WTC11 (cell line): ENCODE measurements around the gene APOOL. TPM values are rescaled to one million over a fixed set of nuclear protein-coding genes. Genes with fewer than 3 reads are reported as not detected.

Experiments
- ATAC-seq: fragments of 200-7000 bp; cut with Tn5 transposase; 2 replicates; pipeline ENCODE4 v1.10.0; 2021; ENCODE audit warnings: mild to moderate bottlenecking, moderate library complexity
- CTCF ChIA-PET: fragments of 300-600 bp; sonication (Branson Sonifier 250); formaldehyde crosslinking; loops from one replicate; lab custom pipeline; 2021; ENCODE audit warnings: antibody characterized with exemption; lab: Charles Lee
- POLR2A ChIA-PET: fragments of 350-600 bp; sonication (Branson Sonifier 250); formaldehyde crosslinking; loops from one replicate; lab custom pipeline; 2021; ENCODE audit warnings: antibody characterized with exemption; lab: Charles Lee
- DNase-seq: peaks from one replicate; pipeline ENCODE4 v3.0.0; 2021; ENCODE audit warnings: low spot score
- H3K27ac Mint-ChIP-seq: 2 replicates; pipeline ENCODE4 v1.8.0; 2021; ENCODE audit warnings: mixed read lengths
- H3K27me3 Mint-ChIP-seq: 2 replicates; pipeline ENCODE4 v1.8.0; 2021; ENCODE audit warnings: low read depth, mild to moderate bottlenecking, moderate library complexity, mixed read lengths
- H3K36me3 Mint-ChIP-seq: 2 replicates; pipeline ENCODE4 v1.8.0; 2021; ENCODE audit warnings: mixed read lengths
- H3K4me1 Mint-ChIP-seq: 2 replicates; pipeline ENCODE4 v1.8.0; 2022; ENCODE audit warnings: mixed read lengths
- H3K4me3 Mint-ChIP-seq: 2 replicates; pipeline ENCODE4 v1.8.0; 2021; ENCODE audit warnings: mild to moderate bottlenecking, moderate library complexity, mixed read lengths
- H3K9me3 Mint-ChIP-seq: 2 replicates; pipeline ENCODE4 v1.8.0; 2021; ENCODE audit warnings: mixed read lengths
- FOXP1 ChIP-seq: sonication (generic); formaldehyde crosslinking; IDR thresholded peaks from 2 replicates; pipeline ENCODE4 v1.8.0; 2022; ENCODE audit warnings: missing genetic modification reagents, mild to moderate bottlenecking, moderate library complexity, borderline replicate concordance
- GABPB1 ChIP-seq: sonication (generic); formaldehyde crosslinking; IDR thresholded peaks from 2 replicates; pipeline ENCODE4 v1.8.1; 2023; ENCODE audit warnings: mild to moderate bottlenecking, missing genetic modification reagents
- GTF2I ChIP-seq: fragments of 250-450 bp; sonication (Bioruptor Pico); conservative IDR thresholded peaks from 2 replicates; pipeline ENCODE4 v1.4.0; 2021; ENCODE audit warnings: mild to moderate bottlenecking
- HMGA2 ChIP-seq: fragments of 250-450 bp; sonication (Bioruptor Pico); IDR thresholded peaks from 2 replicates; pipeline ENCODE4 v1.4.0; 2021; ENCODE audit warnings: mild to moderate bottlenecking, moderate library complexity
- JAZF1 ChIP-seq: fragments of 250-450 bp; sonication (Bioruptor Pico); IDR thresholded peaks from 2 replicates; pipeline ENCODE4 v1.9.0; 2021; ENCODE audit warnings: moderate library complexity, mild to moderate bottlenecking, inconsistent platforms
- MXD4 ChIP-seq: fragments of 250-450 bp; sonication (Bioruptor Pico); IDR thresholded peaks from 2 replicates; pipeline ENCODE4 v1.8.0; 2021; ENCODE audit warnings: mild to moderate bottlenecking, moderate library complexity, borderline replicate concordance
- NFATC4 ChIP-seq: fragments of 250-450 bp; sonication (Bioruptor Pico); IDR thresholded peaks from 2 replicates; pipeline ENCODE4 v1.9.0; 2021; ENCODE audit warnings: mild to moderate bottlenecking
- NR2C2 ChIP-seq: sonication (generic); formaldehyde crosslinking; IDR thresholded peaks from 2 replicates; pipeline ENCODE4 v1.8.0; 2022; ENCODE audit warnings: mild to moderate bottlenecking, missing genetic modification reagents
- NR3C1 ChIP-seq: sonication (generic); formaldehyde crosslinking; conservative IDR thresholded peaks from 2 replicates; pipeline ENCODE4 v1.8.1; 2023; ENCODE audit warnings: low read depth, mild to moderate bottlenecking, missing genetic modification reagents
- SMAD4 ChIP-seq: sonication (generic); formaldehyde crosslinking; IDR thresholded peaks from 2 replicates; pipeline ENCODE4 v1.8.0; 2022; ENCODE audit warnings: mild to moderate bottlenecking, missing genetic modification reagents
- TCF7 ChIP-seq: sonication (generic); formaldehyde crosslinking; IDR thresholded peaks from 2 replicates; pipeline ENCODE4 v1.8.0; 2022; ENCODE audit warnings: mild to moderate bottlenecking, low read depth, missing genetic modification reagents, moderate library complexity
- ZNF232 ChIP-seq: sonication (generic); formaldehyde crosslinking; IDR thresholded peaks from 2 replicates; pipeline ENCODE4 v1.8.0; 2022; ENCODE audit warnings: mild to moderate bottlenecking, missing genetic modification reagents
- ZNF396 ChIP-seq: fragments of 250-450 bp; sonication (Bioruptor Pico); IDR thresholded peaks from 2 replicates; pipeline ENCODE4 v1.8.0; 2021; ENCODE audit warnings: mild to moderate bottlenecking, moderate library complexity, borderline replicate concordance
- total RNA-seq: library from RNA; stranded (reverse); gene quantifications from 3 replicates; pipeline ENCODE4 v1.2.3, GENCODE V29; 2021
- TF ChIP-seq, protein P1 (sequence below): sonication (generic); formaldehyde crosslinking; IDR thresholded peaks from 2 replicates; pipeline ENCODE4 v1.8.1; 2023; ENCODE audit warnings: mild to moderate bottlenecking, missing genetic modification reagents, moderate library complexity
- TF ChIP-seq, protein P2 (sequence below): sonication (generic); formaldehyde crosslinking; IDR thresholded peaks from 2 replicates; pipeline ENCODE4 v1.8.0; 2022; ENCODE audit warnings: missing genetic modification reagents
- TF ChIP-seq, protein P3 (sequence below): fragments of 200-600 bp; IDR thresholded peaks from 2 replicates; pipeline ENCODE4 v1.8.0; 2022; ENCODE audit warnings: antibody characterized with exemption
- TF ChIP-seq, protein P4 (sequence below): fragments of 250-450 bp; sonication (Bioruptor Pico); IDR thresholded peaks from 2 replicates; pipeline ENCODE4 v1.9.0; 2021; ENCODE audit warnings: mild to moderate bottlenecking, borderline replicate concordance
- TF ChIP-seq, protein P5 (sequence below): sonication (generic); formaldehyde crosslinking; conservative IDR thresholded peaks from 2 replicates; pipeline ENCODE4 v1.8.1; 2023; ENCODE audit warnings: mild to moderate bottlenecking, low read depth, missing genetic modification reagents, moderate library complexity
- TF ChIP-seq, protein P6 (sequence below): sonication (generic); formaldehyde crosslinking; IDR thresholded peaks from 2 replicates; pipeline ENCODE4 v1.8.1; 2022; ENCODE audit warnings: mild to moderate bottlenecking, missing genetic modification reagents, moderate library complexity, borderline replicate concordance

APOOL gene
- total RNA-seq, 1 experiment from 2014 or later: 14.4 TPM

DNA sequence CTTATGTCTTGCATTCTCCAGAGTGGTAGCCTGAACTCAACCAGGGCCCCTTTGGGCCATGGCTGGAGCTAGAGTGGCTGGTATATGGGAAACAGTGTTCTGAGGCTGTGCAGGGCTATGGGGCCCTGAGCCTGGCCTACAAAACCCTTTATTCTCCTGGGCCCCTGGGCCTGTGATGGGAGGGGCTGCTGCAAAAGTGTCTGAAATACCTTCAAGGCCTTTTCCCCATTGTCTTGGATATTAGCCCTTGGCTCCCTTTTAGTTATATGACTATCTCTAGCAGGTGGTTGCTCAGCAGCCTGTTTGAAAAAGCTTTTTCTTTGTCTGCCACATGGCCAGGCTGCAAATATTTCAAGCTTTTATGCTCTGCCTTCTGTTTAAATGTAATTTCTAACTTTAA, 22.5 kb downstream of the APOOL start (continued):
- TF ChIP-seq GTF2I (CRISPR knock-in tag) (no peak), NR2C2 (CRISPR knock-in tag) (no peak)
- TF ChIP-seq, protein P1, sequence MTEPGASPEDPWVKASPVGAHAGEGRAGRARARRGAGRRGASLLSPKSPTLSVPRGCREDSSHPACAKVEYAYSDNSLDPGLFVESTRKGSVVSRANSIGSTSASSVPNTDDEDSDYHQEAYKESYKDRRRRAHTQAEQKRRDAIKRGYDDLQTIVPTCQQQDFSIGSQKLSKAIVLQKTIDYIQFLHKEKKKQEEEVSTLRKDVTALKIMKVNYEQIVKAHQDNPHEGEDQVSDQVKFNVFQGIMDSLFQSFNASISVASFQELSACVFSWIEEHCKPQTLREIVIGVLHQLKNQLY (CRISPR knock-in tag): no peak
- TF ChIP-seq, protein P2, sequence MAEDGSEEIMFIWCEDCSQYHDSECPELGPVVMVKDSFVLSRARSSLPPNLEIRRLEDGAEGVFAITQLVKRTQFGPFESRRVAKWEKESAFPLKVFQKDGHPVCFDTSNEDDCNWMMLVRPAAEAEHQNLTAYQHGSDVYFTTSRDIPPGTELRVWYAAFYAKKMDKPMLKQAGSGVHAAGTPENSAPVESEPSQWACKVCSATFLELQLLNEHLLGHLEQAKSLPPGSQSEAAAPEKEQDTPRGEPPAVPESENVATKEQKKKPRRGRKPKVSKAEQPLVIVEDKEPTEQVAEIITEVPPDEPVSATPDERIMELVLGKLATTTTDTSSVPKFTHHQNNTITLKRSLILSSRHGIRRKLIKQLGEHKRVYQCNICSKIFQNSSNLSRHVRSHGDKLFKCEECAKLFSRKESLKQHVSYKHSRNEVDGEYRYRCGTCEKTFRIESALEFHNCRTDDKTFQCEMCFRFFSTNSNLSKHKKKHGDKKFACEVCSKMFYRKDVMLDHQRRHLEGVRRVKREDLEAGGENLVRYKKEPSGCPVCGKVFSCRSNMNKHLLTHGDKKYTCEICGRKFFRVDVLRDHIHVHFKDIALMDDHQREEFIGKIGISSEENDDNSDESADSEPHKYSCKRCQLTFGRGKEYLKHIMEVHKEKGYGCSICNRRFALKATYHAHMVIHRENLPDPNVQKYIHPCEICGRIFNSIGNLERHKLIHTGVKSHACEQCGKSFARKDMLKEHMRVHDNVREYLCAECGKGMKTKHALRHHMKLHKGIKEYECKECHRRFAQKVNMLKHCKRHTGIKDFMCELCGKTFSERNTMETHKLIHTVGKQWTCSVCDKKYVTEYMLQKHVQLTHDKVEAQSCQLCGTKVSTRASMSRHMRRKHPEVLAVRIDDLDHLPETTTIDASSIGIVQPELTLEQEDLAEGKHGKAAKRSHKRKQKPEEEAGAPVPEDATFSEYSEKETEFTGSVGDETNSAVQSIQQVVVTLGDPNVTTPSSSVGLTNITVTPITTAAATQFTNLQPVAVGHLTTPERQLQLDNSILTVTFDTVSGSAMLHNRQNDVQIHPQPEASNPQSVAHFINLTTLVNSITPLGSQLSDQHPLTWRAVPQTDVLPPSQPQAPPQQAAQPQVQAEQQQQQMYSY (CRISPR knock-in tag): no peak
- TF ChIP-seq, protein P3, sequence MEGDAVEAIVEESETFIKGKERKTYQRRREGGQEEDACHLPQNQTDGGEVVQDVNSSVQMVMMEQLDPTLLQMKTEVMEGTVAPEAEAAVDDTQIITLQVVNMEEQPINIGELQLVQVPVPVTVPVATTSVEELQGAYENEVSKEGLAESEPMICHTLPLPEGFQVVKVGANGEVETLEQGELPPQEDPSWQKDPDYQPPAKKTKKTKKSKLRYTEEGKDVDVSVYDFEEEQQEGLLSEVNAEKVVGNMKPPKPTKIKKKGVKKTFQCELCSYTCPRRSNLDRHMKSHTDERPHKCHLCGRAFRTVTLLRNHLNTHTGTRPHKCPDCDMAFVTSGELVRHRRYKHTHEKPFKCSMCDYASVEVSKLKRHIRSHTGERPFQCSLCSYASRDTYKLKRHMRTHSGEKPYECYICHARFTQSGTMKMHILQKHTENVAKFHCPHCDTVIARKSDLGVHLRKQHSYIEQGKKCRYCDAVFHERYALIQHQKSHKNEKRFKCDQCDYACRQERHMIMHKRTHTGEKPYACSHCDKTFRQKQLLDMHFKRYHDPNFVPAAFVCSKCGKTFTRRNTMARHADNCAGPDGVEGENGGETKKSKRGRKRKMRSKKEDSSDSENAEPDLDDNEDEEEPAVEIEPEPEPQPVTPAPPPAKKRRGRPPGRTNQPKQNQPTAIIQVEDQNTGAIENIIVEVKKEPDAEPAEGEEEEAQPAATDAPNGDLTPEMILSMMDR: no peak
- TF ChIP-seq, protein P4, sequence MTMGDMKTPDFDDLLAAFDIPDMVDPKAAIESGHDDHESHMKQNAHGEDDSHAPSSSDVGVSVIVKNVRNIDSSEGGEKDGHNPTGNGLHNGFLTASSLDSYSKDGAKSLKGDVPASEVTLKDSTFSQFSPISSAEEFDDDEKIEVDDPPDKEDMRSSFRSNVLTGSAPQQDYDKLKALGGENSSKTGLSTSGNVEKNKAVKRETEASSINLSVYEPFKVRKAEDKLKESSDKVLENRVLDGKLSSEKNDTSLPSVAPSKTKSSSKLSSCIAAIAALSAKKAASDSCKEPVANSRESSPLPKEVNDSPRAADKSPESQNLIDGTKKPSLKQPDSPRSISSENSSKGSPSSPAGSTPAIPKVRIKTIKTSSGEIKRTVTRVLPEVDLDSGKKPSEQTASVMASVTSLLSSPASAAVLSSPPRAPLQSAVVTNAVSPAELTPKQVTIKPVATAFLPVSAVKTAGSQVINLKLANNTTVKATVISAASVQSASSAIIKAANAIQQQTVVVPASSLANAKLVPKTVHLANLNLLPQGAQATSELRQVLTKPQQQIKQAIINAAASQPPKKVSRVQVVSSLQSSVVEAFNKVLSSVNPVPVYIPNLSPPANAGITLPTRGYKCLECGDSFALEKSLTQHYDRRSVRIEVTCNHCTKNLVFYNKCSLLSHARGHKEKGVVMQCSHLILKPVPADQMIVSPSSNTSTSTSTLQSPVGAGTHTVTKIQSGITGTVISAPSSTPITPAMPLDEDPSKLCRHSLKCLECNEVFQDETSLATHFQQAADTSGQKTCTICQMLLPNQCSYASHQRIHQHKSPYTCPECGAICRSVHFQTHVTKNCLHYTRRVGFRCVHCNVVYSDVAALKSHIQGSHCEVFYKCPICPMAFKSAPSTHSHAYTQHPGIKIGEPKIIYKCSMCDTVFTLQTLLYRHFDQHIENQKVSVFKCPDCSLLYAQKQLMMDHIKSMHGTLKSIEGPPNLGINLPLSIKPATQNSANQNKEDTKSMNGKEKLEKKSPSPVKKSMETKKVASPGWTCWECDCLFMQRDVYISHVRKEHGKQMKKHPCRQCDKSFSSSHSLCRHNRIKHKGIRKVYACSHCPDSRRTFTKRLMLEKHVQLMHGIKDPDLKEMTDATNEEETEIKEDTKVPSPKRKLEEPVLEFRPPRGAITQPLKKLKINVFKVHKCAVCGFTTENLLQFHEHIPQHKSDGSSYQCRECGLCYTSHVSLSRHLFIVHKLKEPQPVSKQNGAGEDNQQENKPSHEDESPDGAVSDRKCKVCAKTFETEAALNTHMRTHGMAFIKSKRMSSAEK (CRISPR knock-in tag): no peak

DNA sequence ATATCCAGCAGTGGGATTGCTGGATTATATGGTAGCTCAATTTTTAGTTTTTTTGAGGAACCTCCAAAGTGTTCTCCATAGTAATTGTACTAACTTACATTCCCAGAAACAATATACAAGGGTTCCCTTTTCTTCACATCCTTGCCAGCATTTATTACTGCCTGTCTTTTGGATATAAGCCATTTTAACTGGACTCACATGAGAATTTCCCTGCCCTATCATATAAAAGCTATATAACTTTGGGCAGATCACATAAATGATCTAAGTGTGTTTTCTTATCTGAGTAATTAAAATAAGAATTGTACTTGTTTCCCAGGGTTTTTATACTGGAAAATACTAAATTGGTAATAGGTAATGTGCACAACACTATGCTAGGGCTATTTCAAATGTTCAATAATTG, 25.4 kb downstream of the APOOL start:
- Mint-ChIP-seq H3K9me3 (peaks cover 8% of the 10 kb centered on the region; the same call in 1 of the 2 replicates), H3K27ac (no peak overlapping the region), H3K4me1 (peaks cover 37% of the 10 kb centered on the region), H3K36me3 (peaks cover 12% of the 10 kb centered on the region), H3K4me3 (no peak overlapping the region), H3K27me3 (no peaks in the 10 kb centered on the region)
- ChIA-PET POLR2A (no interaction called here), CTCF (no interaction called here)
- no peak for TF ChIP-seq JAZF1 (CRISPR knock-in tag)
- no peak for TF ChIP-seq NR3C1 (CRISPR knock-in tag)
- TF ChIP-seq GABPB1 (CRISPR knock-in tag): no peak
- TF ChIP-seq, protein P5, sequence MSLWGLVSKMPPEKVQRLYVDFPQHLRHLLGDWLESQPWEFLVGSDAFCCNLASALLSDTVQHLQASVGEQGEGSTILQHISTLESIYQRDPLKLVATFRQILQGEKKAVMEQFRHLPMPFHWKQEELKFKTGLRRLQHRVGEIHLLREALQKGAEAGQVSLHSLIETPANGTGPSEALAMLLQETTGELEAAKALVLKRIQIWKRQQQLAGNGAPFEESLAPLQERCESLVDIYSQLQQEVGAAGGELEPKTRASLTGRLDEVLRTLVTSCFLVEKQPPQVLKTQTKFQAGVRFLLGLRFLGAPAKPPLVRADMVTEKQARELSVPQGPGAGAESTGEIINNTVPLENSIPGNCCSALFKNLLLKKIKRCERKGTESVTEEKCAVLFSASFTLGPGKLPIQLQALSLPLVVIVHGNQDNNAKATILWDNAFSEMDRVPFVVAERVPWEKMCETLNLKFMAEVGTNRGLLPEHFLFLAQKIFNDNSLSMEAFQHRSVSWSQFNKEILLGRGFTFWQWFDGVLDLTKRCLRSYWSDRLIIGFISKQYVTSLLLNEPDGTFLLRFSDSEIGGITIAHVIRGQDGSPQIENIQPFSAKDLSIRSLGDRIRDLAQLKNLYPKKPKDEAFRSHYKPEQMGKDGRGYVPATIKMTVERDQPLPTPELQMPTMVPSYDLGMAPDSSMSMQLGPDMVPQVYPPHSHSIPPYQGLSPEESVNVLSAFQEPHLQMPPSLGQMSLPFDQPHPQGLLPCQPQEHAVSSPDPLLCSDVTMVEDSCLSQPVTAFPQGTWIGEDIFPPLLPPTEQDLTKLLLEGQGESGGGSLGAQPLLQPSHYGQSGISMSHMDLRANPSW: no peak
- TF ChIP-seq, protein P1 (CRISPR knock-in tag): no peak
- no peak for TF ChIP-seq TCF7
- TF ChIP-seq ZNF396: no peak
- no peak for TF ChIP-seq SMAD4
- TF ChIP-seq, protein P6, sequence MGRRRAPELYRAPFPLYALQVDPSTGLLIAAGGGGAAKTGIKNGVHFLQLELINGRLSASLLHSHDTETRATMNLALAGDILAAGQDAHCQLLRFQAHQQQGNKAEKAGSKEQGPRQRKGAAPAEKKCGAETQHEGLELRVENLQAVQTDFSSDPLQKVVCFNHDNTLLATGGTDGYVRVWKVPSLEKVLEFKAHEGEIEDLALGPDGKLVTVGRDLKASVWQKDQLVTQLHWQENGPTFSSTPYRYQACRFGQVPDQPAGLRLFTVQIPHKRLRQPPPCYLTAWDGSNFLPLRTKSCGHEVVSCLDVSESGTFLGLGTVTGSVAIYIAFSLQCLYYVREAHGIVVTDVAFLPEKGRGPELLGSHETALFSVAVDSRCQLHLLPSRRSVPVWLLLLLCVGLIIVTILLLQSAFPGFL: no peak
- no peak for TF ChIP-seq FOXP1 (CRISPR knock-in tag)
- TF ChIP-seq MXD4 (CRISPR knock-in tag): no peak
- no peak for TF ChIP-seq HMGA2
- TF ChIP-seq NFATC4 (CRISPR knock-in tag): no peak
- TF ChIP-seq ZNF232: no peak
- DNase-seq (no peak), ATAC-seq (no peak)
